ENCODE results near the gene PRR16. TPM values are rescaled to one million over a fixed set of nuclear protein-coding genes. Genes with fewer than 3 reads are reported as not detected.

Gene PRR16
- total RNA-seq, 1 donor from 2014 or later = 28.7 TPM

- H3K9me3 ChIP-seq = no peaks in the 10 kb centered on the region
- no peak overlapping the region for H3K27ac ChIP-seq
- peaks cover 0 to 8% of the 10 kb centered on the region in 2 donors for H3K4me1 ChIP-seq
- H3K4me3 ChIP-seq = no peak overlapping the region
- intact Hi-C loops (cut with DNase I) = no loop called here
- H3K27me3 ChIP-seq = no peaks in the 10 kb centered on the region
- TF ChIP-seq, protein P1, sequence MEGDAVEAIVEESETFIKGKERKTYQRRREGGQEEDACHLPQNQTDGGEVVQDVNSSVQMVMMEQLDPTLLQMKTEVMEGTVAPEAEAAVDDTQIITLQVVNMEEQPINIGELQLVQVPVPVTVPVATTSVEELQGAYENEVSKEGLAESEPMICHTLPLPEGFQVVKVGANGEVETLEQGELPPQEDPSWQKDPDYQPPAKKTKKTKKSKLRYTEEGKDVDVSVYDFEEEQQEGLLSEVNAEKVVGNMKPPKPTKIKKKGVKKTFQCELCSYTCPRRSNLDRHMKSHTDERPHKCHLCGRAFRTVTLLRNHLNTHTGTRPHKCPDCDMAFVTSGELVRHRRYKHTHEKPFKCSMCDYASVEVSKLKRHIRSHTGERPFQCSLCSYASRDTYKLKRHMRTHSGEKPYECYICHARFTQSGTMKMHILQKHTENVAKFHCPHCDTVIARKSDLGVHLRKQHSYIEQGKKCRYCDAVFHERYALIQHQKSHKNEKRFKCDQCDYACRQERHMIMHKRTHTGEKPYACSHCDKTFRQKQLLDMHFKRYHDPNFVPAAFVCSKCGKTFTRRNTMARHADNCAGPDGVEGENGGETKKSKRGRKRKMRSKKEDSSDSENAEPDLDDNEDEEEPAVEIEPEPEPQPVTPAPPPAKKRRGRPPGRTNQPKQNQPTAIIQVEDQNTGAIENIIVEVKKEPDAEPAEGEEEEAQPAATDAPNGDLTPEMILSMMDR (IDR thresholded peaks at IDR 0.05) = no peak
- H3K36me3 ChIP-seq = no peaks in the 10 kb centered on the region
- no peak for DNase-seq (ENCODE audit: low spot score in 2 of 2)
Measured at GRCh38 chr5:120517607-120518252, 53.6 kb downstream of the PRR16 start.

- H3K27ac ChIP-seq = no peak overlapping the region
- intact Hi-C loops (cut with DNase I) = no loop called here
- TF ChIP-seq, protein P1 (IDR thresholded peaks at IDR 0.05) = no peak
- H3K36me3 ChIP-seq = no peaks in the 10 kb centered on the region
- H3K4me3 ChIP-seq = no peak overlapping the region
- H3K4me1 ChIP-seq = peaks cover 0 to 8% of the 10 kb centered on the region in 2 donors
- no peaks in the 10 kb centered on the region for H3K9me3 ChIP-seq
- no peak for DNase-seq (ENCODE audit: low spot score in 2 of 2)
- no peaks in the 10 kb centered on the region for H3K27me3 ChIP-seq
Measured at GRCh38 chr5:120518581-120518980, 54.5 kb downstream of the PRR16 start.

DNA sequence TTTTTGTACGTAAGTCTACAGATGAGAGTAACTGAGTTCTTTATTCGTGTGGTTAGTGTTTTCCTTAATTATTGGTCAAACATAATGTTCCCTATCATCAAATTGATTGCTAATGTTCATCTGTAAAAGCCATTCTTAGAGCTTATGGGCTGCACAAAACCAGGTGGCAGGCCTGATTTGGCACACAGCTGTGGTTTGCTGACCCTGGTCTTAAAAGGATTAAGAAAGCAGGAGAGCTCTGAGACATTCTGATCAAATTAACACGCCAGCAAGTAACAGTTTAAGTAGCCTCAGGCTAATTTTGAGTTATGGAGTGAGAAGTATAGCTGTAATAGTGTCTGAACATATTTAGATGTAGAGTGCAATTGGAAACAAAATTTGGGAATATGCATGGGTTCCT lies 63.2 kb downstream of the PRR16 start:
- DNase-seq (ENCODE audit: low spot score in 2 of 2) = no peak
- TF ChIP-seq, protein P1 (IDR thresholded peaks at IDR 0.05) = no peak
- intact Hi-C loops (cut with DNase I) = no loop called here

DNA sequence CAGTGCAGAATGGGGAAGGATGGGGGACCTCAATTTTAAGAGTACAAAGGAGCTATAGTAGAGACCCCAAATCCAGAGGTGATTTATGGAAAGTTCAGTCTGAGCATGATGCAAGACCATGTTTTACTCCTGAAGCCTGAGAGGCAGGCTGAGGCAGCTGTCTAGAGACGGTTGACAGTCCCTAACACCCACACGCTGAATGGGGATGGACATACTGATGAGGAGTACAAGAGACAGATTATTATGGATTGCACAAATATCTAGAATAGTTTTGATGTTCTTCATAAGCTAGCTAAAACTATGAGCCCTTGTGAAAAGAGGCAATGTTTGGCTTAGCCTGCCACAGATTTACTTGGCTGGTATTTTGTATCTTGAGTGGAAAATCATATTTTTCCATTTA lies 64.5 kb downstream of the PRR16 start:
- no peak overlapping the region for H3K4me3 ChIP-seq
- DNase-seq (ENCODE audit: low spot score in 2 of 2) = no peak
- H3K27me3 ChIP-seq = no peaks in the 10 kb centered on the region
- no peaks in the 10 kb centered on the region for H3K9me3 ChIP-seq
- TF ChIP-seq, protein P1 (IDR thresholded peaks at IDR 0.05) = no peak
- peaks cover 0 to 3% of the 10 kb centered on the region in 2 donors for H3K4me1 ChIP-seq
- no peak overlapping the region for H3K27ac ChIP-seq
- no peaks in the 10 kb centered on the region for H3K36me3 ChIP-seq
- intact Hi-C loops (cut with DNase I) = no loop called here

More for the DNA sequence above, 63.2 kb downstream of the PRR16 start:
- Histone ChIP-seq H3K27ac (no peak overlapping the region), H3K36me3 (no peaks in the 10 kb centered on the region), H3K4me1 (peaks cover 0 to 3% of the 10 kb centered on the region in 2 donors), H3K4me3 (no peak overlapping the region), H3K27me3 (no peaks in the 10 kb centered on the region), H3K9me3 (no peaks in the 10 kb centered on the region)

- intact Hi-C loops (cut with DNase I) = no loop called here
- Histone ChIP-seq H3K27ac (no peak overlapping the region), H3K9me3 (no peaks in the 10 kb centered on the region), H3K36me3 (no peaks in the 10 kb centered on the region), H3K27me3 (no peaks in the 10 kb centered on the region), H3K4me1 (peaks cover 0 to 3% of the 10 kb centered on the region in 2 donors), H3K4me3 (no peak overlapping the region)
- no peak for DNase-seq (ENCODE audit: low spot score in 2 of 2)
- TF ChIP-seq, protein P1 (IDR thresholded peaks at IDR 0.05) = no peak
Measured at GRCh38 chr5:120529386-120529785, 65.3 kb downstream of the PRR16 start.

All from ascending aorta (tissue), 2 donors.